ENCODE results near the gene PSMD4.

PSMD4 gene

GRCh38 chr1:151311011-151311410 is 56.5 kb downstream of the PSMD4 start:
- no peak for DNase-seq

- DNase-seq: peak; percentile 77 to 88
Observed at GRCh38 chr1:151311589-151312331, 57.2 kb downstream of the PSMD4 start.

GRCh38 chr1:151312411-151312810 is 57.9 kb downstream of the PSMD4 start:
- no peak for DNase-seq

GRCh38 chr1:151312826-151313225 is 58.3 kb downstream of the PSMD4 start:
- DNase-seq: no peak

- no peak for DNase-seq
Observed at GRCh38 chr1:151313501-151313900, 59.0 kb downstream of the PSMD4 start.

- DNase-seq: no peak
Observed at GRCh38 chr1:151314137-151314875, 59.8 kb downstream of the PSMD4 start.

- no peak for DNase-seq
Observed at GRCh38 chr1:151315565-151316235, 61.2 kb downstream of the PSMD4 start.

All from stimulated activated CD4-positive, alpha-beta T cell treated with anti-CD3 and anti-CD28 coated beads, Interleukin-2, amount 100 ng/mL, for 24 hours (primary cell).